Activated CD8-positive, alpha-beta memory T cell treated with anti-CD3 and anti-CD28 coated beads for 36 hours (primary cell): ENCODE measurements around the gene CNST. TPM values are rescaled to one million over a fixed set of nuclear protein-coding genes. Genes with fewer than 3 reads are reported as not detected.
"Not testable (repeated sequence)": the region's sequence is repeated elsewhere in the genome, so short reads cannot be mapped to it uniquely, and the experiment has no call there.

Experiments
- CTCF ChIA-PET: fragments of 350-600 bp; sonication (Branson Sonifier 250); formaldehyde crosslinking; loops from one replicate; lab custom pipeline; 2021; ENCODE audit warnings: antibody characterized with exemption; lab: Charles Lee
- POLR2A ChIA-PET: fragments of 350-600 bp; sonication (Branson Sonifier 250); formaldehyde crosslinking; loops from one replicate; lab custom pipeline; 2021; ENCODE audit warnings: antibody characterized with exemption; lab: Charles Lee
- total RNA-seq, 2 experiments: library from RNA; stranded (reverse); gene quantifications; one replicate each; pipeline ENCODE4 v1.2.3, GENCODE V29; 2021

CNST gene
- total RNA-seq, 2 experiments from 2014 or later: 26.5 to 26.6 TPM

DNA sequence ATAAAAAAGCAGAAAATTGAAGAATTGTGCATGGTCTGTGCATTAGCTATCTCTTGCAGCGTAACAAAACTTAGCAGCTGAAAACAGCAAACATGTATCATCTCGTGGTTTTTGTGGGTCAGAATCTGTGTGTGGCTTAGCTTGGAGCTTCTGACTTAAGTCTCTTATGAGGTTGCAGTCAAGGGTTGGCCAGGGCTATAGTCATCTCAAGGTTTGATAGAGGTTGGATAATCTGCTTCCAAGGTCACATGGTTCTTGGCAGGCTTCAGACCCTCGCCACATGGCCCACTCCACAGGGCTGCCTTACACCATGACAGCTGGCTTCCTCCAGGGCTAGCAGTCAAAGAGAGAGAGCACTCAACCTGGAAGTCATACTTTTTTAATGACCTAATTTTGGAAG lies 35.9 kb downstream of the CNST start:
- ChIA-PET CTCF (interaction anchor here (0.9 to 1.8 kb wide), 2 partner anchors 9 to 53 kb away, joined by 4 to 5 read pairs; no protein-coding TSS in a partner anchor), POLR2A (interaction anchor here (0.9 kb wide), 1 partner anchor 36 kb away, joined by 4 read pairs; the partner anchor contains the start of genes CNST and TFB2M)

DNA sequence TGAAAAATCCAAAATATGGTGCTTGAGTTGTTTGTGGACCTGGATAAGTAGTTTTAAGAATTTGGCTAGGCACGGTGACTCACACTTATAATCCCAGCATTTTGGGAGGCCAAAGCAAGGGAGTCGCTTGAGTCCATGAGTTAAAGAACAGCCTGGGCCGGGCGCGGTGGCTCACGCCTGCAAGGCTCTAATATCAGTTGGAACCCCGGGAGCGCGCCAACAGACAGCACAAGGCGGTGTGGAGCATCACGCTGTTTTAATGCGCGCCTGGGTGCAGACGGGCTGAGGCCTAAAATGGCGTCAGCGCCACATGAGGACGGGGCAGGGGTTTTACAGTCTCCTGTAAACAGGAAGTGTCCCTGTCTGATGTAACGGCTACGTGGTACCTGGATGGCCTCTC lies 39.0 kb downstream of the CNST start:
- CTCF ChIA-PET, POLR2A ChIA-PET: not testable (repeated sequence)

DNA sequence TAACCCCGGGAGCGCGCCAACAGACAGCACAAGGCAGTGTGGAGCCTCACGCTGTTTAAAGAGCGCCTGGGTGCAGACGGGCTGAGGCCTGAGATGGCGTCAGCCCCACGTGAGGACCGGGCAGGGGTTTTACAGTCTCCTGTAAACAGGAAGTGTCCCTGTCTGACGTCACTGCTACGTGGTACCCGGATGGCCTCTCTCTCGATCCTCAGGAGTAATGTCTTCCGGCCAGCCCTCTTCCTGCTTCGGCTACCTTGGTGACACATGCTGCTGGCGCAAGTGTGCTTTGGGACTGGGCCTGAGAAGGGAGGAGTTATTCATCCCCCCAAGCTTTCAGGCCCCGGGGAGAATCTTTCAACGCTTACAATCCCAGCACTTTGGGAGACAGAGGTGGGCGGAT lies 41.2 kb downstream of the CNST start:
- CTCF ChIA-PET: interaction anchor here (1.2 kb wide), 1 partner anchor 10 kb away, joined by 3 read pairs; no protein-coding TSS in a partner anchor
- POLR2A ChIA-PET: no interaction called here

DNA sequence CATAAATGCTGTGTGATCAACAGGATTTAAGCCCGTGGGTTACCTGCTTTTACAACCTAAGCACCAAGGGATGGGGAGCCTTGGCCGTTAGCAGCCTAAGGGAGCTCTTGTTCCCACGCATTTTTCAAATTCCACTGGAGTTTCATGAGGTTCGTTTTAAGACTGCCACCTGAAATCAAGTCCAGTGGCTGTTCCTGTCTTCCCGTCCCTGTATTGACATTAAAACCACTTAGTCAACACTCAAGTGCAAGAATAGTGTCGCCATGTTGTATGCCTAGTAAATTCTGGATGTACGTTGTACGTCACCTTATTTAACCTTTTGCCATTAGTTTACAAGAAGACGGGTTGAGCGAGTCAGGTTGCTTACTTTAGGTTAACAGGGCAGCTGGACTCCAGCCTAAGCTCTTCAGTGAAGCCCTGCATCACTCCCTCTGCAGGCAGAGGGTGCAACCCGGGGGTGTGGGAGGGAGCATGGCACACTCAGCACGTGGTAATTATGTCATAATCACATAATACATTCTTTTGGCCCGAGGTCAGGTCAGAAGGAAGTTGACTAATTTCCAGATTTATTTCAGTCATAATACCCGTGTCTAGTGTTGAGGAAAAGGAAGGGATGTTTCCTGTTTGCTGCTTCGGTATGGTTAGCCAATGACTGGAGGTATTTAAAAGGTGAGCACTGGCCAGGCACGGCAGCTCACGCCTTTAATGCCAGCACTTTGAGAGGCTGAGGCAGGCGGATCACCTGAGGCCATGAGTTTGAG lies 42.5 kb downstream of the CNST start:
- CTCF ChIA-PET: interaction anchor here (1.2 kb wide), 1 partner anchor 11 kb away, joined by 3 read pairs; no protein-coding TSS in a partner anchor
- POLR2A ChIA-PET: no interaction called here

DNA sequence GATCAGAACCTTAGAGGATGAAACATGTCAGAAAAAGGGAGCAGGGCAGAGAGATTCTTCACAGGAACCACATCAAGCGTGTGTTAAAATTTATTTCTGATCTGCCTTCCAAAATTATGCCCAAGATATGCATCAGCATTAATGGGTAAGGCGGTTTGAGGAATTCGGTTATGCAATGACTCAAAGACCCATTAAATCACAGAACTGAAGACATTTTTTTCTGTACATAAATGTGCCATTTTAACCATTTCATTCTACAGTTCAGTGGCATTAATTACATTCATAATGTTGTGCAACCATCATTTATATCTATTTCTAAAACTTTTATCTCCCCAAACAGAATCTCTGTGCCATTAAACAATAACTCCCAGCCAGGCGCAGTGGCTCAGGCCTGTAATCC lies 43.4 kb downstream of the CNST start:
- ChIA-PET CTCF (no interaction called here), POLR2A (no interaction called here)

DNA sequence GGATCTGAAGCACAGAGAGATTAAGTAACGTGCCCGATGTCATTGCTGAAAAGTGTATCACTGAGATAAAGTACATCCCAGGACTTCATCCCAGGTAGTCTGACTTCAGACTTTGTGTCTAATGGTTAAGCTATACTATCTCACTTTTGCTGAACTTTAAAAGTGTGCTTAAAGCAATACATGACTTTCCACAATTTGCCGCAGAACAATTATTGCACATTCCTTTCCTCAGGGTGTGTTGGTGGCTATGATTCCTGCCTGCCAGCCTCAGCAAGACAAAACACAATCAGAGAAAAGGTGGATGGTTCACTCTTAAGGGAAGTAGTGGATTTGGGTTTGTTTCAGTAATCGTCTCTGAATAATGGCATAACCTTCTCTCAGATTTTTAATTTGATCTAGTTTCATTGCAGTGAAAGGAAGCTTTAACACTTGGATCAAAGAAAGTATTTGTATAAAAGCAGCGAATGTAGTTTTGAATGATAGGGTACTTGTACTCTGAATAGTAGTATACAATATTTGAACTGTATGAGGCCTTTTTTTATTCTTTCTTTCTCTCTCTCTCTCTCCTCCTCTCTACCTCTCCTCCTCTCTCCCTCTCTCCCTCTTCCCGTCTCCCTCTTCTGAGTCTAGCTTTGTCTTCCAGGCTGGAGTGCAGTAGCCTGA lies 47.0 kb downstream of the CNST start:
- CTCF ChIA-PET: interaction anchor here (0.5 to 1.2 kb wide), 2 partner anchors 34 to 36 kb away, joined by 3 read pairs; no protein-coding TSS in a partner anchor

DNA sequence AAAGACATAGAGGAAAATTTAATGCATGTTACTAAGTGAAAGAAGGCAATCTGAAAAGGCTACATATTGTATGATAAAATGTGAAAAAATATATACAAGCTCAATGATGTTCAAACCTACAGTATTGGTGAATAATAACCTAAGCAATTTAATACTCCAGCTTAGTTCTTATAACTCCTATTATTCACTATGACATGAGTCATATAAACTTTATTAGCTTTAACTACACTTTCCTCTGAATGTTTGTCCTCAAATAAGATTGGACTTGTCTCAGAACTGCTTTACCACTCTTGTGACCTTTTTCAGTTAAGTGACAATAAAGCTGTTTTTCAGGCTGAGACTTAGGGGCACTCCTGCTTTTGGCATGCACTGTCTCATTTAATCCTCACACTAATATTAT lies 50.9 kb downstream of the CNST start:
- POLR2A ChIA-PET: no interaction called here
- CTCF ChIA-PET: no interaction called here

More for the DNA sequence above, 47.0 kb downstream of the CNST start:
- POLR2A ChIA-PET: no interaction called here

DNA sequence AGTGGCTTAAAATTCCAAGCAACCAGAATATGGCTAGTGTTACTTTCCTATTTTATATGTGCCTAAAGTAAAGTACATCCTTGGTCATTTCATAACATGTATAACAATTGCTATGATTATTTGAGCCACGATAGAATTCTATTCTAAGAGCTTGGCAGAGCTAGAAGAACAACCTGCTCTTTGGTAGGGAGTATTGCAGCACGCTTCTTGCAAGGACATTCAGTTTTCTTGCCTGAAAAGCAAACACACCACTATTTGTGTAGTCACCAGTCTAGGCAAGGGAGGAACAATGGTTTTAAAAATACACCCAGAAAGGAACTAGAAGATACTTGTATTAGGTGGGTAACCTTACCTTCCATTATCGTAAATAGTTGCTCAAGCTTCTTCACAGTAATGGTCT lies 51.5 kb downstream of the CNST start:
- POLR2A ChIA-PET: no interaction called here
- CTCF ChIA-PET: no interaction called here

DNA sequence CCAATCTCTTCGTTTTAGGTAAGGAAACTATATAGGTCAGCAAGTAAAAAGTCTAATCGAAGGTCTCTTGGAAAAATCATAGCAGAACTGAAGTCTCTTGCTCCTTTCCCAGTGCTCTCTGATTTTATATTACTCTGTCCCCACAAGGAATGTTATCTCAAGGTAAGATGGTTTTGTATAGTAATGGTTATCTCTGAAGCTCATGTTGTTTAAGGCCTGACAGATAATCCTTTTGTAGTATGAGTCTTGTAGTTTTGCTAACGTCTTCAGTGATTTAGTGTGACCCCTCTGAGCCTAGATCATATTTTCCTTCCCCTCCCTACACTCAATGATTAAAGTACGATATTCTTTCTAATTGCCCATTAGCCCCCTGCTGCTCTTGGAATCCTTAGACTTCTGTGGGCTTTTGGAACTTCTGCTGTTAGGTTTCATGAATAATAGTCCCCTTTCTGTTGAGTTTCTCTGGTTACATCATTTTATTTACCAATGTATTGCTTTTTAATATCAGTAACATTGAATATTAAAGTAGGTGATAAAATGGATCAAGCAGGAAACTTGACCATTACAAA lies 52.1 kb downstream of the CNST start:
- ChIA-PET POLR2A (no interaction called here), CTCF (no interaction called here)

DNA sequence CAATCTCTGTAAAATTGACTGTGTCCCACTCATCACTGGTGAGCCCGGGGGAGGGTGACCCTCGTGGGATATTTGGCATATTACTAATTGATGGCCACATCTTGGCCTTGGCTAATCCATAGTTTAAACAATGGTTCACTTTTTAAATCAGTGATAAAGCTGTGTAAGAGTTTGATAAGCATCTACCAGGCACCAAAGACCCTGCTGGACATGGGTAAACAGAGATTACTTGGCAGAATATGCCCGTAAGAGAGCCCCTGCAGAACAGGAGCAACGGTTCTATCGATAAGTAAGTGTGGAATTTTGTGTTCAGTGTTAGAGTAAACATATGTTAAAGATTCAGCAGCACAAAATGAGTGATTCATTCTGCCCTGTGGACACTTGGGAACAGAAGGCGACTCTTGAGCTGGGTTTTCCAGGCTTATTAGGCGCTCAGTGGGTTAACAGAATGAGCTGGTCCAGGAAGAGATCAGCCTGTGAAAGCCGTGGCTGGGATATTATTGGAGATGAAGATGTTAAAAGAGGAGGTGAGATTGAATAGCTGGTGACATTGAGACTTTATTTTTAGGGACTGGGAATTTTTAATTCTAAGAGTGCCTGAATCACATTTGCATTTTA lies 55.9 kb downstream of the CNST start:
- ChIA-PET CTCF (no interaction called here), POLR2A (no interaction called here)

DNA sequence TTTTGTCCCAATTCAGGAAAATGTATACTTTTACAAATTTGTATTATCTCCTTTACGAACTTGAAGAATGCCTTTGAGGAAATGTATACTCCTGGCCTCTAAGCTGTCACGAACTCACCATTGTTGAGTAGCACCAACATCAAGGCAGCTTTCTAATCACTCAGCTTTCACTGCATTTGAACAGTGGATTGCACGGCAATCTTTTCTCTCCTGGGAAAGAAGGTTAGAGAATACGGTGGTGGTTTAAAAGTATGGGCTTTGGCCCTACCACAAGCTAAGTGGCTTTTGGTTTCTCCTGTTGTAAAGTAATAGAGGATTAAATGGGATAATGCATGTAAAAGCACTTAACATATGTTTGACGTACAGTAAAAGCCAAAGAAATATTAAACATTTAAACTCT lies 57.8 kb downstream of the CNST start:
- ChIA-PET POLR2A (no interaction called here), CTCF (no interaction called here)

DNA sequence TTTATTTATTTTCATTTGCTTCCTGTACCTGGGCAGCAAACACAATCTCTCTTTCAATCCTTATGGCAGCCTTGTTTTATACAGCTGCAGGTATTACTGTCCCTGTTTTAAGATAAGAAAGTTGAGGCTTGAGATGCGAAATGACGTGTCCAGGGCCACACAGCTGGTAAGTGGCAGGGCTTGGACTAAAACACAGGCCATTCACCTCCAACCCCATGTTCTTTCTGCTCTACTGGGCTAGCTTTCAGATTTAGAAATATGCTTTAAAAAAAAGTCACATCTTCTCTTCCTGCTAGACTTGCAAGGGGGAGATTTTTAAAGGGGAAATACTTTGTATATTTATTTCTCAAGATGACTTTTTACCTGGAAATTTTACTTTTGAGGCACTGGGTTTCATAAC lies 62.8 kb downstream of the CNST start:
- POLR2A ChIA-PET: no interaction called here
- CTCF ChIA-PET: no interaction called here

DNA sequence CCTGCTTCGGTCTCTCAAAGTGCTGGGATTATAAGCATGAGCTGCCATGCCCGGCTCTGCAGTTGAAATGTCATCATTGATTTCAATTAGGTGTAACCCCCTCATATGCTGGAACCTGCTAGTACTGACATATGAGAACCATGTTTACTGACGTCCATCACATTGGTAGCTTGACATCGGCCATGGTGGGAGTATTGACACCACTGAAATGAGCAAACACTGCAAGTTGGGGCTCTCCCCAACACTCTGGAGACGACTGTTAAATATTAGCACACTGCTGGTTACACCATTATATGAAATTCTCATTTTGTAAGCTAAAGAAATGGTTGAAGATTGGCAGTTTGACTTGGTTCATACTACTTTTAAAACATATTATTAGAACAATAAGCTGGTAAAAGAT lies 63.7 kb downstream of the CNST start:
- CTCF ChIA-PET: interaction anchor here (0.8 to 1.5 kb wide), 2 partner anchors 14 to 64 kb away, joined by 3 read pairs; partner anchors contain the start of gene TFB2M

DNA sequence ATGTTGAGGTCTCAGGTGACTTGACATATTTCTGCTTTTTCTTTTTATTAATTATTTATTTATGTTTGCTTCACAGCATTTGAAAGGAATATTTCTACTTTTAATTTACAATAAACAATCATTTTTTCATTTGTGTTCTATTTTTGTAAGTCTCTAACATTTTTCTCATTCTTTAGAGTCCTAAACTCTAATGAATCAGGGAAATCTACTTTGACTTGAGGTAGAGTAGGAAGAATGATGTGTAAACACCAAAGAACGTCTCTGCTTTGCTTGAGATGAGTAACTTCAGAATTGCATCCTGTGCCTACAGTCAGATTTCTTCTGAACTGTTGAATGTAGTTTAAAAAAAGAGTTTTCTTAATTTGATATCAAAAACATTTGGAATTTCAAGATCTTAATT lies 65.2 kb downstream of the CNST start:
- ChIA-PET POLR2A (no interaction called here), CTCF (interaction anchor here (1.5 kb wide), 1 partner anchor 12 kb away, joined by 3 read pairs; no protein-coding TSS in a partner anchor)

More for the DNA sequence above, 63.7 kb downstream of the CNST start:
- POLR2A ChIA-PET: no interaction called here

DNA sequence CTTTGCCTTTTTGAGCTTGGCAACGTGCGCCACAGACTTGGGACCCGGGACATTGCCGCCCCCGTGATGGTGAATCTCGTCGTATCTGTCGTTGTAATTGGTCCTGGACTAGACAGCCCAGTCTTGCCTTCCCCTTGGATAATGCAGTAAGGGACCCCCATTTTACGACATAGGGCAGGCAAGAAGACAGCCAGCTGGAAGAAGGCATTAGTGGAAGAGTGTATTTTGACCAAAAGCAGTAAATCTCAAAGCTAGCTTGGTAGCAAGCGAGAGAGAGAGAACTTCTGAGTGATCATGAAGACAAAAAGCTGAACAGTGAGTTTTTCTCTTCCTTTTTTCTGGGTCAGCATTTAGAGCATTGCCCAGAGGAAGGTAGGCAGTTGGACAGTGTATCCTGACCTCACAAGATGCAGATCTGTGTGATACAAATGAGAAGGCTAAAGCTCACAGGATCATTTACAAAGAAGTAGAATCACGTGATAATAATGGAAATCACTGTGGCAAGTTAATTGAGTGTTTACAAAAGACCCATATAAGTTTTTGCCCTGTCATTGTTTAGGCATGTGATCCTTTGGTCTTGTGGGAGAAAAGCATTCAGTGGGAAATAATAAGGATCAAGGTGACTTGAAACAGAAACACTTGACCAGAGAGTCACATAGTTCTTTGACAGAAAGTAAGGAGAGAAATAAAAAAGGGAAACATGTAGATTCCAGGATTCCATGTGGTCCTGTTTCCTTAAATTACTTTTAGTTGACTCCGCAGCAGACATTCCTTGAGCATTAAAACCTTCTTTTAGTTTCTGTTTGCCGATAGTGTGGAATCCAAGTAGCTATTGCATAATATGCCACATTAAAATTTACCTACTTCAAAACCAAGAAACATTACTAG lies 66.3 kb downstream of the CNST start:
- ChIA-PET POLR2A (no interaction called here), CTCF (no interaction called here)

DNA sequence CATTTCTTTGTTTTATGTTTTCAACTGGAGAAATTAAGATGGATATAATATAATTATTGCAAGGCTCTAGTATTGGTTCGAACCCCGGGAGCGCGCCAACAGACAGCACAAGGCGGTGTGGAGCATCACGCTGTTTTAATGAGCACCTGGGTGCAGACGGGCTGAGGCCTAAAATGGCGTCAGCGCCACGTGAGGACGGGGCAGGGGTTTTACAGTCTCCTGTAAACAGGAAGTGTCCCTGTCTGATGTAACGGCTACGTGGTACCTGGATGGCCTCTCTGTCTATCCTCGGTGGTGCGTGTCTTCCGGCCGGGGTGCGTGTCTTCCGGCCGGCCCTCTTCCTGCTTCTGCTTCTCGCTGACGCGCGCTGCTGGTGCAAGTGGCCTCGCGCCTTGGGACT lies 68.4 kb downstream of the CNST start:
- CTCF ChIA-PET, POLR2A ChIA-PET: not testable (repeated sequence)

DNA sequence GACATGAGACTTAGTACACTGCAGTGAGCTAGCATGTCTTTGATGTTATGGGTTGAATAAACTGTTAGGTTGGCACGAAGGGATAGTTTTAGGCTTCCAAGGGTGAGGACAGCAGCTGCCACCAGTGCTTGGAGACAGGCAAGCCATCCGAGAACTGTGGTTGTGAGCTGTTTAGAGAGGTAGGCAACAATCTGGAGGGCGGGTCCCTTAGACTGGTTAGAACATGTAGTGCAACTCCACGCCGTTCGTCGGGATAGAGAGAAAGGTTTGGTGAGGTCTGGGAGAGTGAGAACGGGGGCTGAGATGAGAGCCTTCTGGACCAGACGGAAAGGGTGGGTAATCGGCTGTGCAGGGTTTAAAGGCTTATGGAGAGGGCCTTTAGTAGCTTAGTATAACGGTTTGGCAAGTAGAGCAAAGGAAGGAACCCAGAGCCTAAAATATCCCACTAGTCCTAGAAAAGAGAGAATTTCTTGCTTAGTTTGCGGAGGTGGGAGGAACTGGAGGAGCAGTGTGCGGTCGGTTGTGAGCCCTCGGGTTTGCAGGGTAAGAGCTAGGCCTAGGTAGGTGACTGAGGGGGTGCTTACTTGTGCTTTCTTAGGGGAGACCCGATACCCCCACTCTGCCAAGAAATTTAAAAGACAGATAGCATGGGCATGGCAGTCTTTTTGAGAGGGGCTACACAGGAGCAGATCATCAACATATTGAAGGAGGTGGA lies 72.8 kb downstream of the CNST start:
- ChIA-PET POLR2A (no interaction called here), CTCF (interaction anchor here (1.0 kb wide), 1 partner anchor 12 kb away, joined by 4 read pairs; no protein-coding TSS in a partner anchor)

DNA sequence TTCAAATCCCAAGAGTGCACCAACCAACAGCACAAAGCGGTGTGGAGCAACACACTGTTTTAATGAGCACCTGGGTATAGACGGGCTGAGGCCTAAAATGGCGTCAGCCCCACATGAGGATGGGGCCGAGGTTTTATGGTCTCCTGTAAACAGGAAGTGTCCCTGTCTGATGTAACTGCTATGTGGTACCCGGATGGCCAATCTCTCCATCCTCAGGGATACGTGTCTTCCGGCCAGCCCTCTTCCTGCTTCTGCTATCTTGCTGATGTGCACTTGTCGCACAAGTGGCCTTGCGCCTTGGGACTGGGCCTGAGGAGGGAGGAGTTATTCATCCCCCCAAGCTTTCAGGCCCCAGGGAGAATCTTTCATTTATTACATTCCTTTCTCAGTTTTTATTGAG lies 73.5 kb downstream of the CNST start:
- ChIA-PET POLR2A (no interaction called here), CTCF (interaction anchor here (1.0 kb wide), 1 partner anchor 12 kb away, joined by 4 read pairs; no protein-coding TSS in a partner anchor)
